Measurements from ENCODE around the gene GADD45G. TPM values are rescaled to one million over a fixed set of nuclear protein-coding genes. Genes with fewer than 3 reads are reported as not detected.

The GADD45G gene
- total RNA-seq, 1 donor from 2014 or later, result 5.2 TPM

GRCh38 chr9:89648247-89649000 lies 43.6 kb downstream of the GADD45G start:
- DNase-seq (ENCODE audit: low read depth), result no peak
- Mint-ChIP-seq H3K9me3 (ENCODE audit: unreplicated experiment) (peaks cover 4% of the 10 kb centered on the region), H3K27ac (ENCODE audit: unreplicated experiment) (no peak overlapping the region), H3K4me3 (ENCODE audit: unreplicated experiment) (no peak overlapping the region), H3K36me3 (ENCODE audit: low read depth, unreplicated experiment) (no peaks in the 10 kb centered on the region), H3K4me1 (ENCODE audit: low read depth, unreplicated experiment) (peaks cover 2% of the 10 kb centered on the region), H3K27me3 (ENCODE audit: low read depth, unreplicated experiment) (peaks cover 66% of the 10 kb centered on the region)
- H3K79me2 ChIP-seq (ENCODE audit: insufficient read depth, low read length), result no peaks in the 10 kb centered on the region
- no peak for FAIRE-seq
- no peak overlapping the region for H3K9ac ChIP-seq (ENCODE audit: low read length)
- H3K36me3 ChIP-seq (ENCODE audit: insufficient read depth, low read length), result no peaks in the 10 kb centered on the region
- H2AFZ ChIP-seq (ENCODE audit: low read depth, low read length), result no peak overlapping the region
- peaks cover 12% of the 10 kb centered on the region for H3K27me3 ChIP-seq (ENCODE audit: insufficient read depth, low read length)
- no peak overlapping the region for H3K4me3 ChIP-seq (ENCODE audit: insufficient read depth, low read depth, low read length)
- H3K27ac ChIP-seq (ENCODE audit: low read depth, low read length), result no peak overlapping the region
- no peak overlapping the region for H3K4me2 ChIP-seq (ENCODE audit: low read length)
- H3K4me1 ChIP-seq (ENCODE audit: insufficient read depth, low read length), result no peaks in the 10 kb centered on the region
- no peaks in the 10 kb centered on the region for H3K9me3 ChIP-seq (ENCODE audit: insufficient read depth, low read depth, low read length)
- H4K20me1 ChIP-seq (ENCODE audit: insufficient read depth, low read length), result no peaks in the 10 kb centered on the region
- TF ChIP-seq CTCF (IDR thresholded peaks at IDR 0.05; ENCODE audit: insufficient read depth, low read depth, low read length) (no peak), EZH2 (IDR thresholded peaks at IDR 0.05; ENCODE audit: insufficient read depth, low read length) (no peak)

DNA sequence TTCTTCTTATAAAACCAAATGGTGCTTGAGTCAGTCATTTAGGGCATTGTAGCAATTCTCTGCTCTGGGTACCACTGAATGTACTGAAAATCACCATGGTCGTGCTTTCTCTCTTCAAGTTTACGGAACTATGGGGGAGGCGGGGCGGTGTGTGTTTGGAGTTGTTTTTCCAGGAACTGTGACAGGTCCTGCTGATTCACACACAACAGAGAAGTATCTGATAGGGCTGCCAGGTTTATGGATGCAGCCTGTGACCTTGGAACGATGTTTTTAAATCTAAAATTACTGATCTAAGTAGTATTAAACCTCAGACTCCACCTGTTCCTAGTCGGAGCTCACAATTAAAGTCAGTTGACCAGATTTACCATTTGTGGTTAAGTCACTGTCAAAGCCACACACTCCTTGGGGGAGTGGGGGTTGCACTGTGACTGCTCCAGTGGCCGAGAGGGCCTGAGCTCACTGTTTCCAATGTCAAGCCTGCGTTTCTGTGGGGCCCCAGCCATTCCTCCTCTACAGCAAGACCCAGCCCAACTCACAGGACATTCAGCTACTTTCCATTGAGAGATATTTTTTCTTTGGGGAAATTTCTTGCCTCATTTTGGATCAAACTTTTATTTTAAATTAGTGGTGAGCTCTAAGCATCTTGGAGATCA lies 44.4 kb downstream of the GADD45G start:
- FAIRE-seq (no peak), DNase-seq (ENCODE audit: low read depth) (no peak)
- H4K20me1 ChIP-seq (ENCODE audit: insufficient read depth, low read length), result no peaks in the 10 kb centered on the region
- no peaks in the 10 kb centered on the region for H3K36me3 Mint-ChIP-seq (ENCODE audit: low read depth, unreplicated experiment)
- H3K27ac Mint-ChIP-seq (ENCODE audit: unreplicated experiment), result no peak overlapping the region
- no peak overlapping the region for H2AFZ ChIP-seq (ENCODE audit: low read depth, low read length)
- no peak overlapping the region for H3K9ac ChIP-seq (ENCODE audit: low read length)
- peaks cover 61% of the 10 kb centered on the region for H3K27me3 Mint-ChIP-seq (ENCODE audit: low read depth, unreplicated experiment)
- no peaks in the 10 kb centered on the region for H3K79me2 ChIP-seq (ENCODE audit: insufficient read depth, low read length)
- H3K27ac ChIP-seq (ENCODE audit: low read depth, low read length), result no peak overlapping the region
- H3K36me3 ChIP-seq (ENCODE audit: insufficient read depth, low read length), result no peaks in the 10 kb centered on the region
- TF ChIP-seq EZH2 (IDR thresholded peaks at IDR 0.05; ENCODE audit: insufficient read depth, low read length) (no peak), CTCF (IDR thresholded peaks at IDR 0.05; ENCODE audit: insufficient read depth, low read depth, low read length) (no peak)
- H3K9me3 Mint-ChIP-seq (ENCODE audit: unreplicated experiment), result peaks cover 4% of the 10 kb centered on the region
- H3K4me1 Mint-ChIP-seq (ENCODE audit: low read depth, unreplicated experiment), result peaks cover 2% of the 10 kb centered on the region
- no peaks in the 10 kb centered on the region for H3K9me3 ChIP-seq (ENCODE audit: insufficient read depth, low read depth, low read length)
- no peak overlapping the region for H3K4me3 Mint-ChIP-seq (ENCODE audit: unreplicated experiment)
- no peak overlapping the region for H3K4me3 ChIP-seq (ENCODE audit: insufficient read depth, low read depth, low read length)
- no peak overlapping the region for H3K4me2 ChIP-seq (ENCODE audit: low read length)
- H3K4me1 ChIP-seq (ENCODE audit: insufficient read depth, low read length), result no peaks in the 10 kb centered on the region
- peaks cover 12% of the 10 kb centered on the region for H3K27me3 ChIP-seq (ENCODE audit: insufficient read depth, low read length)

Data from astrocyte (in vitro differentiated cells and primary cell).